ENCODE results near the gene PLXNB2.
"Not testable (repeated sequence)": the region's sequence is repeated elsewhere in the genome, so short reads cannot be mapped to it uniquely, and the experiment has no call there.

Gene PLXNB2

GRCh38 chr22:50274771-50275170, 32.7 kb downstream of the PLXNB2 start:
- in situ Hi-C loops (cut with HindIII; ENCODE audit: low pct_unique_long_range_greater_than_20kb, low sequenced_read_pairs) = no loop called here
- TF ChIP-seq JUND (IDR thresholded peaks at IDR 0.05; ENCODE audit: low read depth) = no peak
- no peak for DNase-seq (ENCODE audit: low read depth in 1 of 2, low spot score in 1 of 2)

GRCh38 chr22:50274311-50274710, 33.1 kb downstream of the PLXNB2 start:
- in situ Hi-C loops (cut with HindIII; ENCODE audit: low pct_unique_long_range_greater_than_20kb, low sequenced_read_pairs) = no loop called here
- DNase-seq (ENCODE audit: low read depth in 1 of 2, low spot score in 1 of 2) = peak in 1 of 2 experiments; percentile 77
- no peak for TF ChIP-seq JUND (IDR thresholded peaks at IDR 0.05; ENCODE audit: low read depth)

- in situ Hi-C loops (cut with HindIII; ENCODE audit: low pct_unique_long_range_greater_than_20kb, low sequenced_read_pairs); DNase-seq (ENCODE audit: low read depth in 1 of 2, low spot score in 1 of 2): not testable (repeated sequence)
Measured at GRCh38 chr22:50273781-50274180, 33.7 kb downstream of the PLXNB2 start.

- DNase-seq (ENCODE audit: low read depth in 1 of 2, low spot score in 1 of 2); in situ Hi-C loops (cut with HindIII; ENCODE audit: low pct_unique_long_range_greater_than_20kb, low sequenced_read_pairs): not testable (repeated sequence)
Measured at GRCh38 chr22:50273352-50273751, 34.1 kb downstream of the PLXNB2 start.

- no peak for TF ChIP-seq JUND (IDR thresholded peaks at IDR 0.05; ENCODE audit: low read depth)
- in situ Hi-C loops (cut with HindIII; ENCODE audit: low pct_unique_long_range_greater_than_20kb, low sequenced_read_pairs) = no loop called here
- no peak for DNase-seq (ENCODE audit: low read depth in 1 of 2, low spot score in 1 of 2)
Measured at GRCh38 chr22:50272044-50272802, 35.2 kb downstream of the PLXNB2 start.

GRCh38 chr22:50271519-50271970, 35.9 kb downstream of the PLXNB2 start:
- no peak for TF ChIP-seq JUND (IDR thresholded peaks at IDR 0.05; ENCODE audit: low read depth)
- DNase-seq (ENCODE audit: low read depth in 1 of 2, low spot score in 1 of 2) = peak in 1 of 2 experiments; percentile 82
- in situ Hi-C loops (cut with HindIII; ENCODE audit: low pct_unique_long_range_greater_than_20kb, low sequenced_read_pairs) = no loop called here

GRCh38 chr22:50270666-50271394, 36.6 kb downstream of the PLXNB2 start:
- DNase-seq (ENCODE audit: low read depth in 1 of 2, low spot score in 1 of 2) = peak in 1 of 2 experiments; percentile 80
- no peak for TF ChIP-seq JUND (IDR thresholded peaks at IDR 0.05; ENCODE audit: low read depth)
- in situ Hi-C loops (cut with HindIII; ENCODE audit: low pct_unique_long_range_greater_than_20kb, low sequenced_read_pairs) = no loop called here

- in situ Hi-C loops (cut with HindIII; ENCODE audit: low pct_unique_long_range_greater_than_20kb, low sequenced_read_pairs) = no loop called here
- TF ChIP-seq JUND (IDR thresholded peaks at IDR 0.05; ENCODE audit: low read depth) = no peak
- peak in 1 of 2 experiments; percentile 79 for DNase-seq (ENCODE audit: low read depth in 1 of 2, low spot score in 1 of 2)
Measured at GRCh38 chr22:50269970-50270665, 37.3 kb downstream of the PLXNB2 start, which contains the start of gene MAPK11. TSS of gene MAPK11 (minus strand) at chr22:50270380. CDS start at chr22:50270292, 88 bp downstream.

- in situ Hi-C loops (cut with HindIII; ENCODE audit: low pct_unique_long_range_greater_than_20kb, low sequenced_read_pairs) = no loop called here
- DNase-seq (ENCODE audit: low read depth in 1 of 2, low spot score in 1 of 2) = no peak
- no peak for TF ChIP-seq JUND (IDR thresholded peaks at IDR 0.05; ENCODE audit: low read depth)
Measured at GRCh38 chr22:50269573-50269969, 37.9 kb downstream of the PLXNB2 start.

GRCh38 chr22:50268655-50269113, 38.8 kb downstream of the PLXNB2 start:
- TF ChIP-seq JUND (IDR thresholded peaks at IDR 0.05; ENCODE audit: low read depth) = no peak
- peak; percentile 73 to 81 for DNase-seq (ENCODE audit: low read depth in 1 of 2, low spot score in 1 of 2)
- in situ Hi-C loops (cut with HindIII; ENCODE audit: low pct_unique_long_range_greater_than_20kb, low sequenced_read_pairs) = no loop called here

- in situ Hi-C loops (cut with HindIII; ENCODE audit: low pct_unique_long_range_greater_than_20kb, low sequenced_read_pairs) = no loop called here
- DNase-seq (ENCODE audit: low read depth in 1 of 2, low spot score in 1 of 2) = peak; percentile 73 to 90
- TF ChIP-seq JUND (IDR thresholded peaks at IDR 0.05; ENCODE audit: low read depth) = no peak
Measured at GRCh38 chr22:50267591-50268390, 39.7 kb downstream of the PLXNB2 start.

GRCh38 chr22:50266994-50267393, 40.5 kb downstream of the PLXNB2 start:
- DNase-seq (ENCODE audit: low read depth in 1 of 2, low spot score in 1 of 2) = no peak
- TF ChIP-seq JUND (IDR thresholded peaks at IDR 0.05; ENCODE audit: low read depth) = no peak
- in situ Hi-C loops (cut with HindIII; ENCODE audit: low pct_unique_long_range_greater_than_20kb, low sequenced_read_pairs) = no loop called here

All from T47D (cell line).